K562 (cell line): Measurements from ENCODE around the gene RSRP1. TPM values are rescaled to one million over a fixed set of nuclear protein-coding genes. Genes with fewer than 3 reads are reported as not detected.

Source experiments
- ARID2 ChIP-seq: fragments of 450-650 bp; IDR thresholded peaks from 2 replicates; pipeline ENCODE4 v1.6.1; 2017; ENCODE audit warnings: antibody characterized with exemption, mild to moderate bottlenecking
- C11orf30 ChIP-seq: fragments of 450-650 bp; IDR thresholded peaks from 2 replicates; pipeline ENCODE4 v1.6.1; 2016; ENCODE audit warnings: low read depth, mild to moderate bottlenecking
- CHD1 ChIP-seq: fragments of 200-600 bp; sonication (generic); IDR thresholded peaks from one replicate; pipeline ENCODE4 v1.6.1; 2012; ENCODE audit warnings: mild to moderate bottlenecking, moderate library complexity, low read length, inconsistent platforms
- EP300 ChIP-seq: IDR thresholded peaks from 2 replicates; pipeline ENCODE4 v1.6.1; 2012; ENCODE audit warnings: low read length, improper control_type of control experiment
- ESRRA ChIP-seq: fragments of 450-650 bp; IDR thresholded peaks from 2 replicates; pipeline ENCODE4 v1.6.1; 2014; ENCODE audit warnings: low read depth, mild to moderate bottlenecking, moderate library complexity, borderline replicate concordance
- ETV5 ChIP-seq: sonication (generic); formaldehyde crosslinking; IDR thresholded peaks from 2 replicates; pipeline ENCODE4 v1.4.0; 2020; ENCODE audit warnings: low read depth, mild to moderate bottlenecking, missing genetic modification reagents
- FOXA3 ChIP-seq, 2 experiments: fragments of 450-650 bp in 1 of 2; sonication (generic) in 1 of 2; formaldehyde crosslinking; IDR thresholded peaks in 1 of 2; conservative IDR thresholded peaks in 1 of 2; 2 replicates each; pipeline versions ENCODE4 v1.4.0 to v1.8.0; 2020 to 2022; ENCODE audit warnings: mild to moderate bottlenecking in 2 of 2, missing genetic modification reagents in 1 of 2
- FOXM1 ChIP-seq, 2 experiments: fragments of 450-650 bp in 1 of 2; sonication (generic) in 1 of 2; formaldehyde crosslinking in 1 of 2; IDR thresholded peaks; 2 replicates each; pipeline versions ENCODE4 v1.6.1 to v1.9.0; 2017 to 2022; ENCODE audit warnings: low read depth in 2 of 2, mild to moderate bottlenecking in 2 of 2, missing genetic modification reagents in 1 of 2, moderate library complexity in 1 of 2
- KDM5B ChIP-seq: fragments of 200-600 bp; sonication (generic); IDR thresholded peaks from 2 replicates; pipeline ENCODE4 v1.6.1; 2012; ENCODE audit warnings: low read depth, mild to moderate bottlenecking, moderate library complexity, low read length, control low read depth, inconsistent platforms; ENCODE audit not compliant: insufficient replicate concordance
- MTA1 ChIP-seq: fragments of 450-650 bp; IDR thresholded peaks from 2 replicates; pipeline ENCODE4 v1.6.1; 2017; ENCODE audit warnings: borderline replicate concordance
- NBN ChIP-seq: fragments of 450-650 bp; IDR thresholded peaks from 2 replicates; pipeline ENCODE4 v1.6.1; 2016; ENCODE audit warnings: low read depth, mild to moderate bottlenecking
- PKNOX1 ChIP-seq: fragments of 450-650 bp; IDR thresholded peaks from 2 replicates; pipeline ENCODE4 v1.6.1; 2016
- SMAD1 ChIP-seq: fragments of 150-350 bp; IDR thresholded peaks from 2 replicates; pipeline ENCODE4 v1.6.1; 2014; ENCODE audit warnings: low read length, low read depth; ENCODE audit not compliant: partially characterized antibody
- SPI1 ChIP-seq: IDR thresholded peaks from 2 replicates; pipeline ENCODE4 v1.6.1; 2011; ENCODE audit warnings: low read depth, low read length, control low read depth, borderline replicate concordance
- SREBF1 ChIP-seq: fragments of 150-350 bp; IDR thresholded peaks from 2 replicates; pipeline ENCODE4 v1.6.1; 2014; ENCODE audit warnings: antibody characterized with exemption, low read depth, low read length, borderline replicate concordance
- SRSF9 ChIP-seq: fragments of 200-400 bp; formaldehyde crosslinking; IDR thresholded peaks from 2 replicates; pipeline ENCODE4 v1.6.1; 2017; ENCODE audit warnings: low read depth, low read length, borderline replicate concordance
- TCF7 ChIP-seq: sonication (generic); IDR thresholded peaks from 2 replicates; pipeline ENCODE4 v1.6.1; 2016; ENCODE audit warnings: antibody characterized with exemption, borderline replicate concordance
- U2AF1 ChIP-seq: fragments of 200-400 bp; formaldehyde crosslinking; optimal IDR thresholded peaks from 2 replicates; pipeline ENCODE3; 2017; ENCODE audit warnings: mild to moderate bottlenecking, low read depth, low read length, moderate library complexity
- ZBTB17 ChIP-seq: fragments of 450-650 bp; formaldehyde crosslinking; IDR thresholded peaks from 2 replicates; pipeline ENCODE4 v1.4.0; 2020; ENCODE audit warnings: mild to moderate bottlenecking
- ZNF165 ChIP-seq: fragments of 250-450 bp; sonication (Bioruptor Pico); IDR thresholded peaks from 2 replicates; pipeline ENCODE4 v1.4.0; 2020; ENCODE audit warnings: borderline replicate concordance
- ZNF586 ChIP-seq: fragments of 450-650 bp; formaldehyde crosslinking; conservative IDR thresholded peaks from 2 replicates; pipeline ENCODE4 v1.4.0; 2020; ENCODE audit warnings: mild to moderate bottlenecking, moderate library complexity
- ZNF696 ChIP-seq: fragments of 250-450 bp; sonication (Bioruptor Pico); conservative IDR thresholded peaks from 2 replicates; pipeline ENCODE4 v1.4.0; 2020; ENCODE audit warnings: mild to moderate bottlenecking, moderate library complexity
- polyA plus RNA-seq, 8 experiments: library from polyadenylated mRNA; depleted of rRNA in 4 of 8; stranded (reverse) in 5 of 8; unstranded in 3 of 8; fragments of >200 nt; fragmentation: Nextera tagmentation in 2 of 8; fragmentation: Illumina TruSeq in 1 of 8; extraction: Ambion mirVana in 2 of 8; extraction: Trizol in 1 of 8; gene quantifications; 2 replicates each; pipeline versions ENCODE4 v1.2.1 to v1.2.3, GENCODE V29; 2011 to 2014; ENCODE audit warnings: inconsistent platforms in 1 of 8, missing spikeins in 1 of 8
- total RNA-seq, 7 experiments: library from RNA; depleted of rRNA in 6 of 7; stranded (reverse); fragments of >200 nt in 6 of 7; fragmentation: Illumina TruSeq in 2 of 7; extraction: Trizol in 2 of 7; gene quantifications; 2 replicates each; pipeline versions ENCODE4 v1.2.1 to v1.2.3, GENCODE V29; 2011 to 2021; ENCODE audit warnings: low replicate concordance in 1 of 7
- TF ChIP-seq, protein P1 (sequence below): fragments of 250-450 bp; sonication (Bioruptor Pico); IDR thresholded peaks from 2 replicates; pipeline ENCODE4 v1.8.0; 2022; ENCODE audit warnings: inconsistent platforms, mild to moderate bottlenecking, moderate library complexity, borderline replicate concordance
- TF ChIP-seq, protein P2 (sequence below): fragments of 250-450 bp; sonication (Bioruptor Pico); IDR thresholded peaks from 2 replicates; pipeline ENCODE4 v1.5.0; 2021

RSRP1 gene
- total and polyA plus RNA-seq, 9 of the 15 experiments (the other 6 are each of a cell fraction or from before 2014, with no cell fraction given), result 27.2 to 283 (median 146) TPM

DNA sequence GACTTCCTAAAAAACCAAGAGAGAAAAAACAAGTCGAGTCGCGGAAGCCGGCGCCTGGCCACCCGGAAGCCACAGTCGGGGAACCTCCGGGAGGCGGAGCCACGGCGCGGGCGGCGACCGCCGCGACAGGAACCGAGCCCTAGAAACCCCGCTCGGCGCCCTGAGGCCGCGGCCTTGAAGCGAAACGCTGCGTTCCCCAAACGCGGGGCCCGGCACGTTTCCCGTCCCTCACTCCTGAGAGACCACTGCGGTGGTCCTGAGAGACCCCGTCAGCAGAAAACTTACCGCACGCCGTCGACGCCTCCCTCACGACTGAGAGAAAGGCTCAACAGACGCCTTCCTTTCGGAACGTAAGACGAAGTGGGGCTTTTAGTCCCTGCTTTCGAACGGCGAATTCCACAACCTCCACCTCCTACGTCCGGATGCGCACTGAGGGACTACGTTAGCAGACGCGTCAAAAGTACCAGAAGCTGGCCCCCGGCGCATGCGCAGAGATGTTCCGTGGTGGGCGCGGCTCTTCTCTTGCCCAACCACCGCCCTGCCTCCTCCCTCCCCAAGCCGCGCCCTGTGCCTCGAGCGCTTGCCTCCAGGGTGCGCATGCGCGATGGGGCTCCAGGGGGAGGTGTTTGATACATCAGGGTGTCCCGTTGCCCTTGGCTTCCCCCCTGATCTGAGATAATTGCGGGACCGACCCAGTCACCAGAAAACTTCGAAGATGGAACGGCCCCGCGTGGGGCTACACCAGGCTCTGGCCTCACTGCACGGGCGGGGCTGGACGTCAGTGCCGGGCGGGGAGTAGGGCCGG is at the start of gene RSRP1 (continued):
- TF ChIP-seq, protein P1, sequence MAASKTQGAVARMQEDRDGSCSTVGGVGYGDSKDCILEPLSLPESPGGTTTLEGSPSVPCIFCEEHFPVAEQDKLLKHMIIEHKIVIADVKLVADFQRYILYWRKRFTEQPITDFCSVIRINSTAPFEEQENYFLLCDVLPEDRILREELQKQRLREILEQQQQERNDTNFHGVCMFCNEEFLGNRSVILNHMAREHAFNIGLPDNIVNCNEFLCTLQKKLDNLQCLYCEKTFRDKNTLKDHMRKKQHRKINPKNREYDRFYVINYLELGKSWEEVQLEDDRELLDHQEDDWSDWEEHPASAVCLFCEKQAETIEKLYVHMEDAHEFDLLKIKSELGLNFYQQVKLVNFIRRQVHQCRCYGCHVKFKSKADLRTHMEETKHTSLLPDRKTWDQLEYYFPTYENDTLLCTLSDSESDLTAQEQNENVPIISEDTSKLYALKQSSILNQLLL (CRISPR knock-in tag), result no peak
- TF ChIP-seq PKNOX1, result no peak
- peak; percentile 91 for TF ChIP-seq SMAD1
- peak; percentile 100 for TF ChIP-seq KDM5B
- TF ChIP-seq SREBF1, result no peak
- TF ChIP-seq, protein P2, sequence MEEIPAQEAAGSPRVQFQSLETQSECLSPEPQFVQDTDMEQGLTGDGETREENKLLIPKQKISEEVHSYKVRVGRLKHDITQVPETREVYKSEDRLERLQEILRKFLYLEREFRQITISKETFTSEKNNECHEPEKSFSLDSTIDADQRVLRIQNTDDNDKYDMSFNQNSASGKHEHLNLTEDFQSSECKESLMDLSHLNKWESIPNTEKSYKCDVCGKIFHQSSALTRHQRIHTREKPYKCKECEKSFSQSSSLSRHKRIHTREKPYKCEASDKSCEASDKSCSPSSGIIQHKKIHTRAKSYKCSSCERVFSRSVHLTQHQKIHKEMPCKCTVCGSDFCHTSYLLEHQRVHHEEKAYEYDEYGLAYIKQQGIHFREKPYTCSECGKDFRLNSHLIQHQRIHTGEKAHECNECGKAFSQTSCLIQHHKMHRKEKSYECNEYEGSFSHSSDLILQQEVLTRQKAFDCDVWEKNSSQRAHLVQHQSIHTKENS (CRISPR knock-in tag), result peak; percentile 84; the same call in 1 of the 2 replicates
- TF ChIP-seq ZNF696 (CRISPR knock-in tag), result 0 out of 2 replicates have a peak, but pooled peaks have one; percentile 23
- peak; percentile 54 for TF ChIP-seq C11orf30
- TF ChIP-seq ZBTB17 (CRISPR knock-in tag), result peak; percentile 77
- peak; percentile 93 for TF ChIP-seq ESRRA
- no peak; the same call in 1 of the 2 replicates for TF ChIP-seq EP300
- TF ChIP-seq CHD1, result peak; percentile 97
- TF ChIP-seq NBN, result peak; percentile 85
- no peak for TF ChIP-seq ZNF586 (CRISPR knock-in tag)
- no peak for TF ChIP-seq FOXM1 (IDR thresholded peaks at IDR 0.05; ENCODE audit: low read depth)
- TF ChIP-seq FOXM1 (CRISPR knock-in tag; IDR thresholded peaks at IDR 0.05; ENCODE audit: low read depth), result no peak
- no peak; a peak in 2 of 4 replicates for TF ChIP-seq FOXA3 (CRISPR knock-in tag; conservative IDR thresholded peaks at IDR 0.05 in 1 of 2, IDR thresholded peaks at IDR 0.05 in 1 of 2)
- TF ChIP-seq MTA1, result peak; percentile 83; the same call in 1 of the 2 replicates
- peak; percentile 24 for TF ChIP-seq U2AF1
- peak; percentile 79 for TF ChIP-seq ETV5
- 0 out of 2 replicates have a peak, but pooled peaks have one; percentile 53 for TF ChIP-seq TCF7
- TF ChIP-seq SPI1, result peak; percentile 18; the same call in 1 of the 2 replicates
- no peak for TF ChIP-seq ZNF165 (CRISPR knock-in tag)
- 0 out of 2 replicates have a peak, but pooled peaks have one; percentile 12 for TF ChIP-seq ARID2
- no peak for TF ChIP-seq SRSF9
